ENCODE results near the gene EMCN.

GRCh38 chr4:100369871-100370270, 148.0 kb downstream of the EMCN start:
- TF ChIP-seq POLR2A (IDR thresholded peaks at IDR 0.05; ENCODE audit: low read depth, low read length) (no peak), TAF1 (IDR thresholded peaks at IDR 0.05; ENCODE audit: borderline replicate concordance, low read depth, low read length) (no peak), POLR2AphosphoS5 (IDR thresholded peaks at IDR 0.05; ENCODE audit: low read depth, low read length) (no peak)

All from GM12892 (cell line).